ENCODE results near the gene DCHS1. TPM values are rescaled to one million over a fixed set of nuclear protein-coding genes. Genes with fewer than 3 reads are reported as not detected.

DCHS1 gene
- total and polyA plus RNA-seq, 8 donors = 0.76 to 22.8 (median 13.2) TPM

DNA sequence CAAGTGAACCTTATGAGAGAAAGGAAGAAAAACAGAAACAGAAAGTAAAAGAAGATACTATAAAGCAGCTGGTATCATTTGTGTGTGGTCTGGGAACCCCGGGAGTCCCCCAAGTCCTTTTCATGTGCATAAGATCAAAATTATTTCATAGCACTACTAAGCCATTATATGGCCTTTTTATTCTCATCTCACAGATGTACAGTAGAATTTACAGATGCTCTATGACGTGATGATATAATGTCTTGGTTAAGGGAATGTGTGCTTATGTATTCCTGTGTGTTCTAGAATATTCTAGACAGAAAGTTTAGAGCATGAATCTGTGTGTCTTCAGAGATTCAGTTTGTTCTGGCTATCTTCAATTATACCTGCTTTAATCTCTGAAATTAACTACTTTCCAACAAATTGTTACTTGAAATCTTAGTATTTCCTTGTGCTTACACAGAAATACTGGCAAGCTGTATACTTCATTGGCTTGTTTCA is 27.8 kb downstream of the DCHS1 start:
- Histone ChIP-seq H3K4me3 (no peak overlapping the region), H3K27me3 (no peaks in the 10 kb centered on the region), H3K4me1 (peaks cover 0 to 19% (median 7%) of the 10 kb centered on the region in 4 donors), H3K27ac (no peak overlapping the region), H3K9me3 (no peaks in the 10 kb centered on the region), H3K36me3 (peaks cover 13 to 97% (median 92%) of the 10 kb centered on the region in 4 donors)
- TF ChIP-seq POLR2AphosphoS5 (IDR thresholded peaks at IDR 0.05) (no peak), POLR2A (IDR thresholded peaks at IDR 0.05) (no peak), EP300 (IDR thresholded peaks at IDR 0.05) (no peak)
- TF ChIP-seq, protein P1, sequence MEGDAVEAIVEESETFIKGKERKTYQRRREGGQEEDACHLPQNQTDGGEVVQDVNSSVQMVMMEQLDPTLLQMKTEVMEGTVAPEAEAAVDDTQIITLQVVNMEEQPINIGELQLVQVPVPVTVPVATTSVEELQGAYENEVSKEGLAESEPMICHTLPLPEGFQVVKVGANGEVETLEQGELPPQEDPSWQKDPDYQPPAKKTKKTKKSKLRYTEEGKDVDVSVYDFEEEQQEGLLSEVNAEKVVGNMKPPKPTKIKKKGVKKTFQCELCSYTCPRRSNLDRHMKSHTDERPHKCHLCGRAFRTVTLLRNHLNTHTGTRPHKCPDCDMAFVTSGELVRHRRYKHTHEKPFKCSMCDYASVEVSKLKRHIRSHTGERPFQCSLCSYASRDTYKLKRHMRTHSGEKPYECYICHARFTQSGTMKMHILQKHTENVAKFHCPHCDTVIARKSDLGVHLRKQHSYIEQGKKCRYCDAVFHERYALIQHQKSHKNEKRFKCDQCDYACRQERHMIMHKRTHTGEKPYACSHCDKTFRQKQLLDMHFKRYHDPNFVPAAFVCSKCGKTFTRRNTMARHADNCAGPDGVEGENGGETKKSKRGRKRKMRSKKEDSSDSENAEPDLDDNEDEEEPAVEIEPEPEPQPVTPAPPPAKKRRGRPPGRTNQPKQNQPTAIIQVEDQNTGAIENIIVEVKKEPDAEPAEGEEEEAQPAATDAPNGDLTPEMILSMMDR (IDR thresholded peaks at IDR 0.05) = no peak
- DNase-seq = no peak
- intact Hi-C loops (cut with DNase I; ENCODE audit: low total_unique reads) = no loop called here
- 58 to 74% (median 67%) methylated on average over 2 of the region's 2 CpGs for WGBS, 5 donors

DNA sequence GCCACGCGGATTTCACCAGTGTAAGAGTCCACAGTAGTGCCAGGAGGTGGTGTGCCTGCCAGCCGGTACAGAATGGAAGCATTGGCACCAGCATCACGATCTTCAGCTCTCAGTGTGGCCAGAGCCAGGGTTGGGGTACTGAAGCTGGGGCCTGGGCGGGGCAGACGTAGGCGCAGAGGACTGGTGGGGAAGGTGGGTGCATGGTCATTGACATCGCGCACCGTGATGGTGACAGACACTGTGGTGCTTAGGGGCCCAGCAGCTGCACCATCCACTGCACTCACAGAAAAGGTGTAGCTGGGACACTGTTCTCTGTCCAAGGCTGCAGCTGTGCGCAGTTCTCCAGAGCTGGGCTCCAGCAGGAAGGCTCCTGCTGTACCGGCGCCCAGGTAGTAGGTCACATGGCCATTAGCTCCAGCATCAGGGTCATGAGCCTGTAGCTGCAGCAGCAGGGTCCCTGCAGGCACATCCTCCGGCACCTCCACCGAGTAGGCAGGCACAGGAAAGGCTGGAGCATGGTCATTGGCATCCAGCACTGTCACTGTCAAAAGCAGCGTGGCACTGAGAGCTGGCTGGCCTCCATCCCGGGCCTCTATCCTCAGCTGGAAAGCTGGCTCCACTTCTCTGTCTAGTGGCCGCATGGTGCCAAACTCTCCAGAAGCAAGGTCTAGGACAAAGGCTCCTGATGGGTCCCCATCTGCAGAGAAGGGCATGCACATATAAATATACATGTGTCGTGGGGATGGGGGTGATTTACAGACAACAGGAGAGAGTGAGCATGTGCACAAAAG is 28.4 kb downstream of the DCHS1 start:
- no peak for DNase-seq
- Histone ChIP-seq H3K9me3 (no peaks in the 10 kb centered on the region), H3K36me3 (peaks cover 13 to 94% (median 89%) of the 10 kb centered on the region in 4 donors), H3K4me3 (no peak overlapping the region), H3K27ac (no peak overlapping the region), H3K27me3 (no peaks in the 10 kb centered on the region), H3K4me1 (peaks cover 0 to 19% (median 7%) of the 10 kb centered on the region in 4 donors)
- TF ChIP-seq POLR2AphosphoS5 (IDR thresholded peaks at IDR 0.05) (no peak), POLR2A (IDR thresholded peaks at IDR 0.05) (no peak)
- TF ChIP-seq, protein P1 (IDR thresholded peaks at IDR 0.05) = no peak
- intact Hi-C loops (cut with DNase I; ENCODE audit: low total_unique reads) = no loop called here
- WGBS, 5 donors = 76 to 94% (median 86%) methylated on average over 15 to 19 of the region's 19 CpGs

DNA sequence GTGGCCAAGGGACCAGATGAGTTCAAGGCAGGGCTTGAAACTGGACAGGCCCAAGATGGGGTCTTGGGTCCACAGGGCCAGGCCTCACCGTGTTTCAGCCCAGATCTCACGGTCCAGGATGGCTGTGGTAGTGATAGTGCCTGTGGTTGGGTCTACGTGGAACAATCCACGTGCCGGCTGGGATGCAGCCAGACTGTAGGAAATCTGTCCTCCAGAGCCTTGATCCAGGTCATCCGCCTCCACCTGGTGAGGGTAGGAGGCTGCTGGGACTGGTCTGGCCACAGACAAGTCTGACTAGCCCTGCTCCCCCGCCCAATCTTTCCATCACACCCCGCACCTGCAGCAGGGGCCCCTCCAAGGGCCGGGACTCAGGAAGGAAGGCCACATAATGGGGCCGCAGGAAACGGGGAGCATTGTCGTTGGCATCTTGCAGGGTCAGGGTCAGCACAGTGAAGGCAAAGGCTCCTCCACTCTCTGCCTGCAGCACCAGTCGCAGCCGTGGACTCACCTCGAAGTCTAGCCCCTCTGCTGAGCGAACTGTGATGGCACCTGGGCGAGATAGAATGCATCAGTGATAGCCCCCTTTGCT is 29.7 kb downstream of the DCHS1 start:
- WGBS, 5 donors = 90 to 96% (median 92%) methylated on average over 14 to 17 of the region's 17 CpGs
- no peaks in the 10 kb centered on the region for H3K27me3 ChIP-seq
- TF ChIP-seq POLR2A (IDR thresholded peaks at IDR 0.05) (no peak), EP300 (IDR thresholded peaks at IDR 0.05) (no peak), POLR2AphosphoS5 (IDR thresholded peaks at IDR 0.05) (no peak)
- TF ChIP-seq, protein P1 (IDR thresholded peaks at IDR 0.05) = no peak
- peaks cover 13 to 81% (median 76%) of the 10 kb centered on the region in 4 donors for H3K36me3 ChIP-seq
- no peak overlapping the region for H3K27ac ChIP-seq
- no peaks in the 10 kb centered on the region for H3K9me3 ChIP-seq
- intact Hi-C loops (cut with DNase I; ENCODE audit: low total_unique reads) = no loop called here
- no peak for DNase-seq
- peaks cover 0 to 19% (median 7%) of the 10 kb centered on the region in 4 donors for H3K4me1 ChIP-seq
- no peak overlapping the region for H3K4me3 ChIP-seq

DNA sequence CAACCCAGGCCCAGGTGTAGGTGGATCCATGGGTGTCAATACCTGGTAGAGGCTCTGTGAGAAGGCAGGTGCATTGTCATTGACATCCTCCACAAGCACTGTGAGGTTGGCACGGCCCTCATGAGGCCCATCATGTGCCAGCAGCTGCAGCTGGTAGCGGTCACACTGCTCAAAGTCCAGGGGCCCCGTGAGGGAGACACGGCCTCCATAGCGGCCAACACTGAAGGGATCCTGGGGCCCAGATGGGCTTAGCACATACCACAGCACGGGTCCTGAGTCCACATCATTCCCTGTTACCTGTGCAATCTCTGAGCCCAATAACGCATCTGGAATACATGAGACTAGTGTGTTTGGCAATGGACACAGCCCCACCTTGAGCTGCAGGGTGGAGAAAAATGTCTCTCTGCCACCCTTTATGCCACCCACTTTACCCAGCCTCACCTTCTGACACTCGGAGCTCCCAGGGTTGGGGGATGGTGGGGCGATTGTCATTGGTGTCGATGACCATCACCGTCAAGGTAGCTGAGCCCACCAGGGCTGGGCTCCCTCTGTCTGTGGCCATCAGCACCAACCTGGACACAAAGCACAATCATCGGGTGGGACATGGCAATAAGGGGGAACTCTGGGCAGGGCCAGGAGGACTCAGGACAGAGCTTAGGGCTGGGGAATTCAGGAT is 30.3 kb downstream of the DCHS1 start:
- TF ChIP-seq EP300 (IDR thresholded peaks at IDR 0.05) = no peak
- TF ChIP-seq POLR2AphosphoS5 (IDR thresholded peaks at IDR 0.05) = no peak
- DNase-seq = no peak
- intact Hi-C loops (cut with DNase I; ENCODE audit: low total_unique reads) = no loop called here

More for the DNA sequence above, 30.3 kb downstream of the DCHS1 start:
- no peaks in the 10 kb centered on the region for H3K9me3 ChIP-seq
- no peak overlapping the region for H3K27ac ChIP-seq
- no peak overlapping the region for H3K4me3 ChIP-seq
- H3K27me3 ChIP-seq = no peaks in the 10 kb centered on the region
- peaks cover 13 to 75% (median 70%) of the 10 kb centered on the region in 4 donors for H3K36me3 ChIP-seq
- WGBS, 5 donors = 84 to 95% (median 91%) methylated on average over 8 to 12 of the region's 12 CpGs
- H3K4me1 ChIP-seq = peaks cover 0 to 13% (median 7%) of the 10 kb centered on the region in 4 donors
